Mesothelial cell of epicardium (in vitro differentiated cells): Measurements from ENCODE around the gene MORN2. TPM values are rescaled to one million over a fixed set of nuclear protein-coding genes. Genes with fewer than 3 reads are reported as not detected.
A peak's percentile ranks its signal among the peaks of the same experiment; 100 is the strongest.

Source experiments
- DNase-seq, 2 experiments: peaks; one replicate each; pipeline ENCODE4 v3.0.0; 2021; ENCODE audit warnings: low spot score in 2 of 2; ENCODE audit not compliant: unreplicated experiment in 2 of 2
- H3K27ac Mint-ChIP-seq: 2 replicates; pipeline ENCODE4 v1.8.0; 2021; ENCODE audit warnings: mixed read lengths
- H3K27me3 Mint-ChIP-seq: 2 replicates; pipeline ENCODE4 v1.8.0; 2021; ENCODE audit warnings: low read depth, mixed read lengths
- H3K36me3 Mint-ChIP-seq: 2 replicates; pipeline ENCODE4 v1.8.0; 2021; ENCODE audit warnings: mixed read lengths
- H3K4me1 Mint-ChIP-seq: 2 replicates; pipeline ENCODE4 v1.8.0; 2021; ENCODE audit warnings: mixed read lengths
- H3K4me3 Mint-ChIP-seq: 2 replicates; pipeline ENCODE4 v1.8.0; 2021; ENCODE audit warnings: mild to moderate bottlenecking, moderate library complexity, mixed read lengths
- H3K9me3 Mint-ChIP-seq: 2 replicates; pipeline ENCODE4 v1.8.0; 2021; ENCODE audit warnings: mixed read lengths
- CTCF ChIP-seq: fragments of 200-600 bp; sonication (generic); IDR thresholded peaks from one replicate; pipeline ENCODE4 v1.5.0; 2021; ENCODE audit warnings: antibody characterized with exemption; ENCODE audit not compliant: unreplicated experiment
- total RNA-seq: library from RNA; stranded (reverse); gene quantifications from 3 replicates; pipeline ENCODE4 v1.2.1, GENCODE V29; 2021

Gene MORN2
- total RNA-seq, 1 donor from 2014 or later, result 9.2 TPM

- peaks cover 21% of the 10 kb centered on the region for H3K4me1 Mint-ChIP-seq
- peak overlapping the region; percentile 91 for H3K27ac Mint-ChIP-seq
- H3K9me3 Mint-ChIP-seq, result peaks cover 17% of the 10 kb centered on the region
- no peak for TF ChIP-seq CTCF
- peak overlapping the region; percentile 84 for H3K4me3 Mint-ChIP-seq
- no peak for DNase-seq
- no peaks in the 10 kb centered on the region for H3K27me3 Mint-ChIP-seq
- peaks cover 23% of the 10 kb centered on the region for H3K36me3 Mint-ChIP-seq
Observed at GRCh38 chr2:38876407-38876806, 631 bp downstream of the MORN2 start.

GRCh38 chr2:38886063-38886462, 10.3 kb downstream of the MORN2 start:
- Mint-ChIP-seq H3K4me1 (no peaks in the 10 kb centered on the region), H3K27ac (no peak overlapping the region), H3K9me3 (no peaks in the 10 kb centered on the region), H3K36me3 (peaks cover 3% of the 10 kb centered on the region), H3K4me3 (no peak overlapping the region), H3K27me3 (no peaks in the 10 kb centered on the region)
- DNase-seq, result no peak
- TF ChIP-seq CTCF, result no peak

GRCh38 chr2:38887347-38887746, 11.6 kb downstream of the MORN2 start:
- TF ChIP-seq CTCF, result no peak
- Mint-ChIP-seq H3K27ac (no peak overlapping the region), H3K36me3 (no peaks in the 10 kb centered on the region), H3K4me1 (no peaks in the 10 kb centered on the region), H3K4me3 (no peak overlapping the region), H3K27me3 (no peaks in the 10 kb centered on the region), H3K9me3 (no peaks in the 10 kb centered on the region)
- DNase-seq, result no peak

GRCh38 chr2:38887902-38888554, 12.3 kb downstream of the MORN2 start:
- no peaks in the 10 kb centered on the region for H3K27me3 Mint-ChIP-seq
- no peak overlapping the region for H3K27ac Mint-ChIP-seq
- H3K36me3 Mint-ChIP-seq, result no peaks in the 10 kb centered on the region
- H3K4me1 Mint-ChIP-seq, result no peaks in the 10 kb centered on the region
- DNase-seq, result no peak
- H3K4me3 Mint-ChIP-seq, result no peak overlapping the region
- no peak for TF ChIP-seq CTCF
- H3K9me3 Mint-ChIP-seq, result no peaks in the 10 kb centered on the region

GRCh38 chr2:38889045-38889444, 13.3 kb downstream of the MORN2 start:
- no peak for TF ChIP-seq CTCF
- H3K9me3 Mint-ChIP-seq, result no peaks in the 10 kb centered on the region
- H3K36me3 Mint-ChIP-seq, result no peaks in the 10 kb centered on the region
- H3K27me3 Mint-ChIP-seq, result no peaks in the 10 kb centered on the region
- no peaks in the 10 kb centered on the region for H3K4me1 Mint-ChIP-seq
- no peak overlapping the region for H3K4me3 Mint-ChIP-seq
- H3K27ac Mint-ChIP-seq, result no peak overlapping the region
- DNase-seq, result no peak

- H3K27me3 Mint-ChIP-seq, result no peaks in the 10 kb centered on the region
- no peak within 1 kb of the TSS for H3K4me3 Mint-ChIP-seq
- DNase-seq, result no peak
- TF ChIP-seq CTCF, result no peak
- no peaks in the 10 kb centered on the region for H3K9me3 Mint-ChIP-seq
- no peaks in the 10 kb centered on the region for H3K4me1 Mint-ChIP-seq
- no peaks in the 10 kb centered on the region for H3K36me3 Mint-ChIP-seq
- H3K27ac Mint-ChIP-seq, result no peak within 1 kb of the TSS
Observed at GRCh38 chr2:38889575-38889974, 13.8 kb downstream of the MORN2 start, which contains the start of gene ARHGEF33. TSS of gene ARHGEF33 (plus strand) at chr2:38889875. CDS start at chr2:38919448, 29,573 bp downstream.
